Stimulated activated naive B cell treated with anti-CD40 and anti-IgM and Interleukin-4, amounts not matched to agents 10 μg/mL and 1 μg/mL and 100 μg/mL, for 72 hours (primary cell): ENCODE measurements around the gene DOCK1.

Source experiments
- ATAC-seq, 2 donors: fragments of 150-1000 bp; cut with Tn5 transposase; replicated peaks; 2 replicates each; pipeline ENCODE4 v1.10.0; 2021; ENCODE audit warnings: moderate library complexity in 1 of 2
- DNase-seq: peaks from one replicate; pipeline ENCODE4 v3.0.0; 2021
- H3K27ac Mint-ChIP-seq: one replicate; pipeline ENCODE4 v1.8.0; 2022; ENCODE audit warnings: mild to moderate bottlenecking, mixed read lengths
- H3K27me3 Mint-ChIP-seq, 2 donors: one replicate each; pipeline ENCODE4 v1.8.0; 2022; ENCODE audit warnings: mixed read lengths in 2 of 2
- H3K36me3 Mint-ChIP-seq, 2 donors: one replicate each; pipeline ENCODE4 v1.8.0; 2022; ENCODE audit warnings: mixed read lengths in 2 of 2, mild to moderate bottlenecking in 1 of 2
- H3K4me1 Mint-ChIP-seq, 2 donors: one replicate each; pipeline ENCODE4 v1.8.0; 2022; ENCODE audit warnings: mixed read lengths in 2 of 2, mild to moderate bottlenecking in 1 of 2
- H3K4me3 Mint-ChIP-seq, 2 donors: one replicate each; pipeline ENCODE4 v1.8.0; 2022; ENCODE audit warnings: mild to moderate bottlenecking in 2 of 2, mixed read lengths in 2 of 2, moderate library complexity in 1 of 2
- H3K9me3 Mint-ChIP-seq, 2 donors: one replicate each; pipeline ENCODE4 v1.8.0; 2022; ENCODE audit warnings: mixed read lengths in 2 of 2, mild to moderate bottlenecking in 1 of 2

The DOCK1 gene

GRCh38 chr10:127046975-127047877, 142.0 kb downstream of the DOCK1 start:
- no peak for ATAC-seq
- Mint-ChIP-seq H3K4me3 (no peak overlapping the region), H3K4me1 (no peaks in the 10 kb centered on the region), H3K36me3 (no peaks in the 10 kb centered on the region), H3K9me3 (no peaks in the 10 kb centered on the region), H3K27ac (no peak overlapping the region), H3K27me3 (peaks cover 0 to 5% of the 10 kb centered on the region in 2 donors)
- no peak for DNase-seq

GRCh38 chr10:127047878-127048238, 142.6 kb downstream of the DOCK1 start:
- Mint-ChIP-seq H3K27ac (no peak overlapping the region), H3K4me3 (no peak overlapping the region), H3K9me3 (peaks cover 0 to 2% of the 10 kb centered on the region in 2 donors), H3K36me3 (no peaks in the 10 kb centered on the region), H3K4me1 (no peaks in the 10 kb centered on the region), H3K27me3 (peaks cover 0 to 5% of the 10 kb centered on the region in 2 donors)
- DNase-seq (no peak), ATAC-seq (no peak)

- H3K9me3 Mint-ChIP-seq: peaks cover under 1 to 2% of the 10 kb centered on the region in 2 donors
- ATAC-seq (no peak), DNase-seq (no peak)
- peaks cover 0 to 1% of the 10 kb centered on the region in 2 donors for H3K27me3 Mint-ChIP-seq
- H3K27ac Mint-ChIP-seq: no peak overlapping the region
- no peaks in the 10 kb centered on the region for H3K36me3 Mint-ChIP-seq
- H3K4me1 Mint-ChIP-seq: peaks cover 0 to 1% of the 10 kb centered on the region in 2 donors
- no peak overlapping the region for H3K4me3 Mint-ChIP-seq
These were observed 143.4 kb downstream of the DOCK1 start for GRCh38 chr10:127048630-127049029.

GRCh38 chr10:127052001-127052400, 146.8 kb downstream of the DOCK1 start:
- no peaks in the 10 kb centered on the region for H3K27me3 Mint-ChIP-seq
- DNase-seq (no peak), ATAC-seq (no peak)
- no peak overlapping the region for H3K4me3 Mint-ChIP-seq
- no peak overlapping the region for H3K27ac Mint-ChIP-seq
- peaks cover 2 to 4% of the 10 kb centered on the region in 2 donors for H3K9me3 Mint-ChIP-seq
- peaks cover 2 to 9% of the 10 kb centered on the region in 2 donors for H3K4me1 Mint-ChIP-seq
- H3K36me3 Mint-ChIP-seq: no peaks in the 10 kb centered on the region

GRCh38 chr10:127055263-127055662, 150.0 kb downstream of the DOCK1 start:
- Mint-ChIP-seq H3K27ac (no peak overlapping the region), H3K36me3 (peaks cover 0 to 4% of the 10 kb centered on the region in 2 donors), H3K4me3 (no peak overlapping the region), H3K27me3 (no peaks in the 10 kb centered on the region), H3K4me1 (peaks cover 2 to 9% of the 10 kb centered on the region in 2 donors), H3K9me3 (peaks cover 14 to 16% of the 10 kb centered on the region in 2 donors)
- ATAC-seq: no peak
- no peak for DNase-seq

GRCh38 chr10:127059314-127059713, 154.1 kb downstream of the DOCK1 start:
- Mint-ChIP-seq H3K4me3 (no peak overlapping the region), H3K36me3 (peaks cover 0 to 4% of the 10 kb centered on the region in 2 donors), H3K27me3 (no peaks in the 10 kb centered on the region), H3K27ac (no peak overlapping the region), H3K4me1 (peaks cover 0 to under 1% of the 10 kb centered on the region in 2 donors), H3K9me3 (peaks cover 10 to 14% of the 10 kb centered on the region in 2 donors)
- ATAC-seq (no peak), DNase-seq (no peak)

GRCh38 chr10:127063762-127064161, 158.5 kb downstream of the DOCK1 start:
- peaks cover 9 to 10% of the 10 kb centered on the region in 2 donors for H3K9me3 Mint-ChIP-seq
- no peaks in the 10 kb centered on the region for H3K4me1 Mint-ChIP-seq
- H3K36me3 Mint-ChIP-seq: peaks cover 0 to 4% of the 10 kb centered on the region in 2 donors
- no peak for DNase-seq
- no peaks in the 10 kb centered on the region for H3K27me3 Mint-ChIP-seq
- H3K27ac Mint-ChIP-seq: no peak overlapping the region
- H3K4me3 Mint-ChIP-seq: no peak overlapping the region
- no peak for ATAC-seq

- Mint-ChIP-seq H3K27ac (no peak overlapping the region), H3K27me3 (no peaks in the 10 kb centered on the region), H3K4me1 (no peaks in the 10 kb centered on the region), H3K9me3 (peaks cover 4 to 6% of the 10 kb centered on the region in 2 donors), H3K36me3 (no peaks in the 10 kb centered on the region), H3K4me3 (no peak overlapping the region)
- ATAC-seq (no peak), DNase-seq (no peak)
These were observed 159.2 kb downstream of the DOCK1 start for GRCh38 chr10:127064474-127064873.

GRCh38 chr10:127067542-127068194, 162.4 kb downstream of the DOCK1 start:
- no peaks in the 10 kb centered on the region for H3K9me3 Mint-ChIP-seq
- no peak for DNase-seq
- no peak overlapping the region for H3K4me3 Mint-ChIP-seq
- no peaks in the 10 kb centered on the region for H3K36me3 Mint-ChIP-seq
- H3K4me1 Mint-ChIP-seq: no peaks in the 10 kb centered on the region
- no peak overlapping the region for H3K27ac Mint-ChIP-seq
- no peak for ATAC-seq
- H3K27me3 Mint-ChIP-seq: no peaks in the 10 kb centered on the region

- no peaks in the 10 kb centered on the region for H3K36me3 Mint-ChIP-seq
- no peaks in the 10 kb centered on the region for H3K9me3 Mint-ChIP-seq
- DNase-seq (no peak), ATAC-seq (no peak)
- H3K27ac Mint-ChIP-seq: no peak overlapping the region
- H3K4me1 Mint-ChIP-seq: no peaks in the 10 kb centered on the region
- H3K4me3 Mint-ChIP-seq: no peak overlapping the region
- H3K27me3 Mint-ChIP-seq: no peaks in the 10 kb centered on the region
These were observed 163.3 kb downstream of the DOCK1 start for GRCh38 chr10:127068485-127068884.

- DNase-seq (no peak), ATAC-seq (no peak)
- Mint-ChIP-seq H3K9me3 (no peaks in the 10 kb centered on the region), H3K4me1 (no peaks in the 10 kb centered on the region), H3K36me3 (no peaks in the 10 kb centered on the region), H3K27me3 (no peaks in the 10 kb centered on the region), H3K4me3 (no peak overlapping the region), H3K27ac (no peak overlapping the region)
These were observed 164.2 kb downstream of the DOCK1 start for GRCh38 chr10:127069436-127069835.

GRCh38 chr10:127071126-127071525, 165.9 kb downstream of the DOCK1 start:
- Mint-ChIP-seq H3K36me3 (no peaks in the 10 kb centered on the region), H3K9me3 (peaks cover 0 to 1% of the 10 kb centered on the region in 2 donors), H3K27me3 (no peaks in the 10 kb centered on the region), H3K4me3 (no peak overlapping the region), H3K4me1 (no peaks in the 10 kb centered on the region), H3K27ac (no peak overlapping the region)
- no peak for ATAC-seq
- no peak for DNase-seq

- H3K4me1 Mint-ChIP-seq: no peaks in the 10 kb centered on the region
- no peak overlapping the region for H3K27ac Mint-ChIP-seq
- peaks cover 1 to 4% of the 10 kb centered on the region in 2 donors for H3K9me3 Mint-ChIP-seq
- DNase-seq (no peak), ATAC-seq (no peak)
- H3K4me3 Mint-ChIP-seq: no peak overlapping the region
- no peaks in the 10 kb centered on the region for H3K27me3 Mint-ChIP-seq
- H3K36me3 Mint-ChIP-seq: no peaks in the 10 kb centered on the region
These were observed 168.4 kb downstream of the DOCK1 start for GRCh38 chr10:127073666-127074065.

- peaks cover 4 to 9% of the 10 kb centered on the region in 2 donors for H3K9me3 Mint-ChIP-seq
- H3K36me3 Mint-ChIP-seq: no peaks in the 10 kb centered on the region
- ATAC-seq (no peak), DNase-seq (no peak)
- no peaks in the 10 kb centered on the region for H3K4me1 Mint-ChIP-seq
- peaks cover 0 to 5% of the 10 kb centered on the region in 2 donors for H3K27me3 Mint-ChIP-seq
- no peak overlapping the region for H3K4me3 Mint-ChIP-seq
- H3K27ac Mint-ChIP-seq: no peak overlapping the region
These were observed 174.2 kb downstream of the DOCK1 start for GRCh38 chr10:127079392-127079791.

- no peaks in the 10 kb centered on the region for H3K36me3 Mint-ChIP-seq
- no peak for ATAC-seq
- no peak overlapping the region for H3K27ac Mint-ChIP-seq
- H3K4me3 Mint-ChIP-seq: no peak overlapping the region
- H3K9me3 Mint-ChIP-seq: peaks cover 4 to 8% of the 10 kb centered on the region in 2 donors
- peaks cover 0 to 5% of the 10 kb centered on the region in 2 donors for H3K27me3 Mint-ChIP-seq
- H3K4me1 Mint-ChIP-seq: no peaks in the 10 kb centered on the region
- no peak for DNase-seq
These were observed 175.1 kb downstream of the DOCK1 start for GRCh38 chr10:127080317-127080716.
